GM12878 (cell line): ENCODE measurements around the gene BICDL2. TPM values are rescaled to one million over a fixed set of nuclear protein-coding genes. Genes with fewer than 3 reads are reported as not detected.

Experiments
- ATAC-seq: fragments of 200-7000 bp; cut with Tn5 transposase; 3 replicates; pipeline ENCODE4 v1.9.1; 2020; ENCODE audit warnings: mild to moderate bottlenecking, moderate library complexity
- BruUV-seq: library from RNA; stranded (reverse); fragments of 400-500 nt; replicated peaks from 2 replicates; lab custom pipeline; 2021; lab: Mats Ljungman, UMichigan
- CTCF ChIA-PET: fragments of 300-600 bp; sonication (Branson Sonifier 250); formaldehyde crosslinking; extraction: SDS; loops from one replicate; lab custom pipeline; 2021; ENCODE audit warnings: inconsistent platforms; lab: Yijun Ruan, JAX
- POLR2A ChIA-PET: fragments of 350-600 bp; formaldehyde crosslinking; extraction: SDS; loops from one replicate; lab custom pipeline; 2021; ENCODE audit warnings: inconsistent platforms; lab: Charles Lee
- RAD21 ChIA-PET: fragments of 300-600 bp; sonication (Branson Sonifier 250); formaldehyde crosslinking; loops from one replicate; lab custom pipeline; 2023; ENCODE audit warnings: antibody characterized with exemption; ENCODE audit not compliant: unreplicated experiment; lab: Charles Lee
- SMC1A ChIA-PET: fragments of 300-600 bp; sonication (Branson Sonifier 250); formaldehyde crosslinking; loops from one replicate; lab custom pipeline; 2023; ENCODE audit not compliant: unreplicated experiment, uncharacterized antibody; lab: Charles Lee
- DNase-seq: peaks from one replicate; pipeline ENCODE4 v3.0.0-alpha.2; 2011; ENCODE audit warnings: low read depth, low spot score
- FAIRE-seq: peaks from 3 replicates; lab custom pipeline; 2011; peaks lifted over from hg19 to GRCh38; lab: Jason Lieb, UNC
- H2AFZ ChIP-seq: 2 replicates; pipeline ENCODE4 v1.6.0; 2011; ENCODE audit warnings: low read depth, low read length, control low read depth; ENCODE audit not compliant: control insufficient read depth
- H3K27ac ChIP-seq: 2 replicates; pipeline ENCODE4 v1.5.1; 2011; ENCODE audit warnings: control low read depth; ENCODE audit not compliant: control insufficient read depth, insufficient read depth
- H3K27me3 ChIP-seq, 2 experiments: replicated peaks in 1 of 2; 2 replicates each; pipeline versions ENCODE4 v1.6.0 to v1.6.1; 2011; ENCODE audit warnings: low read length in 1 of 2; ENCODE audit not compliant: control insufficient read depth in 2 of 2, insufficient read depth in 2 of 2
- H3K36me3 ChIP-seq, 2 experiments: 2 replicates each; pipeline ENCODE4 v1.5.1; 2011; ENCODE audit warnings: low read length in 1 of 2; ENCODE audit not compliant: control insufficient read depth in 2 of 2, insufficient read depth in 2 of 2
- H3K4me1 ChIP-seq: 2 replicates; pipeline ENCODE4 v1.6.1; 2011; ENCODE audit warnings: mild to moderate bottlenecking, low read length, moderate library complexity, mixed read lengths; ENCODE audit not compliant: control insufficient read depth, insufficient read depth
- H3K4me2 ChIP-seq: 2 replicates; pipeline ENCODE4 v1.6.0; 2011; ENCODE audit warnings: control low read depth; ENCODE audit not compliant: control insufficient read depth, insufficient read depth
- H3K4me3 ChIP-seq: fragments of 200-600 bp; sonication (generic); 2 replicates; pipeline ENCODE4 v1.5.1; 2016
- H3K79me2 ChIP-seq: 2 replicates; pipeline ENCODE4 v1.6.0; 2011; ENCODE audit warnings: low read length; ENCODE audit not compliant: control insufficient read depth, insufficient read depth
- H3K9ac ChIP-seq: 2 replicates; pipeline ENCODE4 v1.8.0; 2011; ENCODE audit warnings: low read length, control low read depth, mixed read lengths; ENCODE audit not compliant: control insufficient read depth, insufficient read depth
- H3K9me3 ChIP-seq: replicated peaks from 3 replicates; pipeline ENCODE4 v1.5.1; 2011; ENCODE audit warnings: mild to moderate bottlenecking, low read length; ENCODE audit not compliant: control insufficient read depth, insufficient read depth
- H4K20me1 ChIP-seq: 2 replicates; pipeline ENCODE4 v1.6.0; 2011; ENCODE audit not compliant: control insufficient read depth, insufficient read depth
- CBX3 ChIP-seq: fragments of 200-600 bp; sonication (generic); IDR thresholded peaks from 2 replicates; pipeline ENCODE4 v1.6.1; 2016; ENCODE audit warnings: low read depth, borderline replicate concordance
- CHD2 ChIP-seq: IDR thresholded peaks from 2 replicates; pipeline ENCODE4 v1.6.1; 2011; ENCODE audit warnings: low read depth, low read length, improper control_type of control experiment, borderline replicate concordance
- CREM ChIP-seq: IDR thresholded peaks from 2 replicates; pipeline ENCODE4 v1.6.1; 2014; ENCODE audit warnings: antibody characterized with exemption, low read depth
- DPF2 ChIP-seq: fragments of 450-650 bp; IDR thresholded peaks from 2 replicates; pipeline ENCODE4 v1.6.1; 2017; ENCODE audit warnings: mild to moderate bottlenecking
- ETV6 ChIP-seq, 2 experiments: fragments of 450-650 bp in 1 of 2; IDR thresholded peaks in 1 of 2; conservative IDR thresholded peaks in 1 of 2; 2 replicates each; pipeline ENCODE4 v1.6.1; 2014; ENCODE audit warnings: antibody characterized with exemption in 1 of 2, borderline replicate concordance in 1 of 2, low read depth in 1 of 2, mild to moderate bottlenecking in 1 of 2, moderate library complexity in 1 of 2
- FOXK2 ChIP-seq: fragments of 450-650 bp; IDR thresholded peaks from 2 replicates; pipeline ENCODE4 v1.6.1; 2017; ENCODE audit warnings: mild to moderate bottlenecking, moderate library complexity
- HDGF ChIP-seq: fragments of 450-650 bp; IDR thresholded peaks from 2 replicates; pipeline ENCODE4 v1.6.1; 2016; ENCODE audit warnings: antibody characterized with exemption
- KLF5 ChIP-seq: fragments of 450-650 bp; IDR thresholded peaks from 2 replicates; pipeline ENCODE4 v1.6.1; 2014; ENCODE audit warnings: mild to moderate bottlenecking; ENCODE audit not compliant: partially characterized antibody
- NRF1 ChIP-seq: conservative IDR thresholded peaks from 2 replicates; pipeline ENCODE4 v1.6.1; 2011; ENCODE audit warnings: mild to moderate bottlenecking, low read depth, low read length, improper control_type of control experiment
- RELA ChIP-seq: fragments of 450-650 bp; IDR thresholded peaks from 2 replicates; pipeline ENCODE4 v1.8.0; 2014; ENCODE audit warnings: borderline replicate concordance; ENCODE audit not compliant: partially characterized antibody
- REST ChIP-seq: IDR thresholded peaks from 2 replicates; pipeline ENCODE4 v1.6.1; 2012; ENCODE audit warnings: mild to moderate bottlenecking, low read depth, low read length
- TBL1XR1 ChIP-seq: IDR thresholded peaks from 2 replicates; pipeline ENCODE4 v1.6.1; 2012; ENCODE audit warnings: low read depth, low read length, improper control_type of control experiment
- TCF12 ChIP-seq: IDR thresholded peaks from 2 replicates; pipeline ENCODE4 v1.6.1; 2011; ENCODE audit warnings: low read depth, mild to moderate bottlenecking, low read length
- WRNIP1 ChIP-seq: IDR thresholded peaks from 2 replicates; pipeline ENCODE4 v1.6.1; 2011; ENCODE audit warnings: low read depth, low read length, improper control_type of control experiment, borderline replicate concordance
- ZNF24 ChIP-seq: fragments of 450-650 bp; IDR thresholded peaks from 2 replicates; pipeline ENCODE4 v1.6.1; 2017; ENCODE audit warnings: antibody characterized with exemption, mild to moderate bottlenecking
- WGBS: methylation state at CpG from one replicate; pipeline ENCODE4 v1.1.6; 2016; ENCODE audit warnings: low lambda C conversion rate; ENCODE audit not compliant: insufficient replicate concordance, insufficient coverage; ENCODE audit errors: missing lambda C conversion rate; 5-methylcytosine and 5-hydroxymethylcytosine counted together
- in situ Hi-C: fragments of 300-500 bp; cut with MboI; formaldehyde crosslinking; loops from 9 replicates; pipeline ENCODE4 v1.14.3; 2018; ENCODE audit warnings: mixed read lengths
- intact Hi-C: fragments of 100-400 bp; cut with micrococcal nuclease; formaldehyde crosslinking; loops from one replicate; pipeline ENCODE4 v1.14.2; 2022; ENCODE audit not compliant: unreplicated experiment
- polyA plus RNA-seq, 11 experiments: library from polyadenylated mRNA; depleted of rRNA in 4 of 11; unstranded in 6 of 11; stranded (reverse) in 5 of 11; fragments of >200 nt; fragmentation: Nextera tagmentation in 4 of 11; fragmentation: Illumina TruSeq in 1 of 11; extraction: Ambion mirVana in 4 of 11; extraction: Trizol in 1 of 11; gene quantifications; 1 replicate in 1 of 11; 2 replicates in 10 of 11; pipeline versions ENCODE4 v1.2.1 to v1.2.3, GENCODE V29; 2011 to 2016; ENCODE audit warnings: inconsistent platforms in 2 of 11, missing spikeins in 2 of 11, low read depth in 1 of 11
- total RNA-seq, 4 experiments: library from RNA; depleted of rRNA in 3 of 4; stranded (reverse); fragments of >200 nt in 3 of 4; fragmentation: Illumina TruSeq in 1 of 4; extraction: Trizol in 1 of 4; gene quantifications; 2 replicates each; pipeline versions ENCODE4 v1.2.1 to v1.2.3, GENCODE V29; 2013 to 2021
- TF ChIP-seq, protein P1 (sequence below): IDR thresholded peaks from 2 replicates; pipeline ENCODE4 v1.6.1; 2011; ENCODE audit warnings: mild to moderate bottlenecking, low read depth, low read length, moderate library complexity; ENCODE audit not compliant: insufficient replicate concordance
- TF ChIP-seq, protein P2 (sequence below): fragments of 450-650 bp; formaldehyde crosslinking; IDR thresholded peaks from 2 replicates; pipeline ENCODE4 v1.4.0; 2022; ENCODE audit warnings: mild to moderate bottlenecking, moderate library complexity

Gene BICDL2
- total and polyA plus RNA-seq, 10 of the 15 experiments (the other 5 are each of a cell fraction or from before 2014, with no cell fraction given), result not detected

GRCh38 chr16:3038896-3039295, 2.2 kb upstream of the BICDL2 start:
- Histone ChIP-seq H3K36me3 (no peaks in the 10 kb centered on the region), H3K4me1 (no peaks in the 10 kb centered on the region), H3K9ac (no peak overlapping the region), H3K4me3 (no peak overlapping the region), H3K27ac (no peak overlapping the region), H2AFZ (no peak overlapping the region), H3K27me3 (peaks cover 8 to 19% of the 10 kb centered on the region in 2 experiments; a peak in 3 of 4 replicates), H3K79me2 (no peaks in the 10 kb centered on the region), H3K4me2 (no peak overlapping the region), H4K20me1 (no peaks in the 10 kb centered on the region), H3K9me3 (no peaks in the 10 kb centered on the region)
- ChIA-PET CTCF (interaction anchor here (9.0 kb wide), 1 partner anchor 9 kb away, joined by 76 read pairs; no protein-coding TSS in a partner anchor), SMC1A (no interaction called here), RAD21 (no interaction called here), POLR2A (no interaction called here)
- no peak for FAIRE-seq
- 69% methylated on average over 5 of the region's 5 CpGs for WGBS
- intact Hi-C loops (no loop called here), in situ Hi-C loops (no loop called here)
- no TSS peak for BruUV-seq
- DNase-seq, result no peak
- no peak for ATAC-seq
- TF ChIP-seq TBL1XR1 (no peak), CHD2 (no peak), ZNF24 (no peak), CBX3 (no peak), FOXK2 (no peak), WRNIP1 (no peak), HDGF (no peak), CREM (no peak), REST (no peak), DPF2 (no peak), KLF5 (no peak), TCF12 (no peak), RELA (no peak), ETV6 (conservative IDR thresholded peaks at IDR 0.05 in 1 of 2, IDR thresholded peaks at IDR 0.05 in 1 of 2; ENCODE audit: borderline replicate concordance in 1 of 2, low read depth in 1 of 2) (no peak), NRF1 (no peak)
- TF ChIP-seq, protein P1, sequence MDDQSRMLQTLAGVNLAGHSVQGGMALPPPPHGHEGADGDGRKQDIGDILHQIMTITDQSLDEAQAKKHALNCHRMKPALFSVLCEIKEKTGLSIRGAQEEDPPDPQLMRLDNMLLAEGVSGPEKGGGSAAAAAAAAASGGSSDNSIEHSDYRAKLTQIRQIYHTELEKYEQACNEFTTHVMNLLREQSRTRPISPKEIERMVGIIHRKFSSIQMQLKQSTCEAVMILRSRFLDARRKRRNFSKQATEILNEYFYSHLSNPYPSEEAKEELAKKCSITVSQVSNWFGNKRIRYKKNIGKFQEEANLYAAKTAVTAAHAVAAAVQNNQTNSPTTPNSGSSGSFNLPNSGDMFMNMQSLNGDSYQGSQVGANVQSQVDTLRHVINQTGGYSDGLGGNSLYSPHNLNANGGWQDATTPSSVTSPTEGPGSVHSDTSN, result no peak
- TF ChIP-seq, protein P2, sequence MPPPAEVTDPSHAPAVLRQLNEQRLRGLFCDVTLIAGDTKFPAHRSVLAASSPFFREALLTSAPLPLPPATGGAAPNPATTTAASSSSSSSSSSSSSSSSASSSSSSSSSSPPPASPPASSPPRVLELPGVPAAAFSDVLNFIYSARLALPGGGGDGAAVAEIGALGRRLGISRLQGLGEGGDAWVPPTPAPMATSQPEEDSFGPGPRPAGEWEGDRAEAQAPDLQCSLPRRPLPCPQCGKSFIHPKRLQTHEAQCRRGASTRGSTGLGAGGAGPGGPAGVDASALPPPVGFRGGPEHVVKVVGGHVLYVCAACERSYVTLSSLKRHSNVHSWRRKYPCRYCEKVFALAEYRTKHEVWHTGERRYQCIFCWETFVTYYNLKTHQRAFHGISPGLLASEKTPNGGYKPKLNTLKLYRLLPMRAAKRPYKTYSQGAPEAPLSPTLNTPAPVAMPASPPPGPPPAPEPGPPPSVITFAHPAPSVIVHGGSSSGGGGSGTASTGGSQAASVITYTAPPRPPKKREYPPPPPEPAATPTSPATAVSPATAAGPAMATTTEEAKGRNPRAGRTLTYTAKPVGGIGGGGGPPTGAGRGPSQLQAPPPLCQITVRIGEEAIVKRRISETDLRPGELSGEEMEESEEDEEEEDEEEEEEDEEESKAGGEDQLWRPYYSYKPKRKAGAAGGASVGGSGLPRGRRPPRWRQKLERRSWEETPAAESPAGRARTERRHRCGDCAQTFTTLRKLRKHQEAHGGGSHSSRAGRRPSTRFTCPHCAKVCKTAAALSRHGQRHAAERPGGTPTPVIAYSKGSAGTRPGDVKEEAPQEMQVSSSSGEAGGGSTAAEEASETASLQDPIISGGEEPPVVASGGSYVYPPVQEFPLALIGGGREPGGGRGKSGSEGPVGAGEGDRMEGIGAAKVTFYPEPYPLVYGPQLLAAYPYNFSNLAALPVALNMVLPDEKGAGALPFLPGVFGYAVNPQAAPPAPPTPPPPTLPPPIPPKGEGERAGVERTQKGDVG (CRISPR knock-in tag), result no peak
